Keratinocyte (primary cell): Measurements from ENCODE around the gene PSMD8. TPM values are rescaled to one million over a fixed set of nuclear protein-coding genes. Genes with fewer than 3 reads are reported as not detected.

ENCODE experiments used
- DNase-seq: peaks from one replicate; pipeline ENCODE4 v3.0.0-alpha.2; 2011; ENCODE audit warnings: low read depth, missing footprints, low spot score
- FAIRE-seq: peaks from 2 replicates; lab custom pipeline; 2011; peaks lifted over from hg19 to GRCh38; lab: Jason Lieb, UNC
- H2AFZ ChIP-seq: 2 replicates; pipeline ENCODE4 v1.6.0; 2012; ENCODE audit warnings: low read length, control low read depth, inconsistent platforms; ENCODE audit not compliant: control insufficient read depth
- H3K27ac ChIP-seq: 2 replicates; pipeline ENCODE4 v1.5.1; 2011; ENCODE audit warnings: low read length; ENCODE audit not compliant: control insufficient read depth, insufficient read depth
- H3K27me3 ChIP-seq: 3 replicates; pipeline ENCODE4 v1.6.0; 2011; ENCODE audit warnings: low read length; ENCODE audit not compliant: control insufficient read depth, insufficient read depth; ENCODE audit errors: extremely low read depth
- H3K36me3 ChIP-seq, 2 experiments: 2 replicates in 1 of 2; 3 replicates in 1 of 2; pipeline ENCODE4 v1.5.1; 2011; ENCODE audit warnings: low read length in 2 of 2, mild to moderate bottlenecking in 1 of 2; ENCODE audit not compliant: control insufficient read depth in 2 of 2, insufficient read depth in 2 of 2; ENCODE audit errors: extremely low read depth in 1 of 2
- H3K4me1 ChIP-seq: 3 replicates; pipeline ENCODE4 v1.5.1; 2011; ENCODE audit warnings: low read length; ENCODE audit not compliant: control insufficient read depth, insufficient read depth; ENCODE audit errors: extremely low read depth
- H3K4me2 ChIP-seq: 3 replicates; pipeline ENCODE4 v1.6.0; 2011; ENCODE audit warnings: low read depth, low read length; ENCODE audit not compliant: control insufficient read depth, insufficient read depth; ENCODE audit errors: extremely low read depth
- H3K4me3 ChIP-seq, 3 experiments: fragments of 200-600 bp in 1 of 3; sonication (generic) in 1 of 3; 2 replicates in 2 of 3; 3 replicates in 1 of 3; pipeline ENCODE4 v1.5.1; 2011 to 2016; ENCODE audit warnings: low read length in 3 of 3, mild to moderate bottlenecking in 3 of 3, control low read depth in 2 of 3, inconsistent platforms in 1 of 3, low read depth in 1 of 3, mixed read lengths in 1 of 3, mixed run types in 1 of 3, moderate library complexity in 1 of 3; ENCODE audit not compliant: control insufficient read depth in 2 of 3, insufficient read depth in 2 of 3; ENCODE audit errors: extremely low read depth in 1 of 3
- H3K79me2 ChIP-seq: 2 replicates; pipeline ENCODE4 v1.6.0; 2012; ENCODE audit warnings: low read length; ENCODE audit not compliant: control insufficient read depth, insufficient read depth
- H3K9ac ChIP-seq: 3 replicates; pipeline ENCODE4 v1.6.0; 2011; ENCODE audit warnings: low read length; ENCODE audit not compliant: control insufficient read depth, insufficient read depth; ENCODE audit errors: extremely low read depth
- H3K9me1 ChIP-seq: 3 replicates; pipeline ENCODE4 v1.6.0; 2011; ENCODE audit warnings: low read length; ENCODE audit not compliant: control insufficient read depth, insufficient read depth; ENCODE audit errors: extremely low read depth
- H3K9me3 ChIP-seq: 2 replicates; pipeline ENCODE4 v1.5.1; 2012; ENCODE audit warnings: low read depth, low read length; ENCODE audit not compliant: control insufficient read depth
- H4K20me1 ChIP-seq: 3 replicates; pipeline ENCODE4 v1.6.0; 2011; ENCODE audit warnings: low read length; ENCODE audit not compliant: control insufficient read depth, insufficient read depth; ENCODE audit errors: extremely low read depth
- EZH2 ChIP-seq: IDR thresholded peaks from one replicate; pipeline ENCODE4 v1.6.1; 2012; ENCODE audit warnings: inconsistent platforms, mild to moderate bottlenecking, low read length, moderate library complexity
- dilution Hi-C: fragments of 300-500 bp; cut with MboI; formaldehyde crosslinking; loops from one replicate; pipeline ENCODE4 v1.7.0; 2020; ENCODE audit warnings: low sequenced_read_pairs; ENCODE audit not compliant: extremely low pct_ligation_motif_present
- polyA plus RNA-seq, 5 experiments: library from polyadenylated mRNA; depleted of rRNA in 3 of 5; stranded (reverse) in 3 of 5; stranded (forward) in 1 of 5; unstranded in 1 of 5; fragments of >200 nt; gene quantifications; 1 replicate in 1 of 5; 2 replicates in 3 of 5; 3 replicates in 1 of 5; pipeline versions ENCODE4 v1.2.1 to v1.2.3, GENCODE V29; 2011 to 2012; ENCODE audit warnings: missing spikeins in 2 of 5, low read depth in 1 of 5, low replicate concordance in 1 of 5
- TF ChIP-seq, protein P1 (sequence below), 3 experiments: IDR thresholded peaks in 1 of 3; conservative IDR thresholded peaks in 1 of 3; optimal IDR thresholded peaks in 1 of 3; 2 replicates in 2 of 3; 3 replicates in 1 of 3; pipeline versions ENCODE3 to v1.5.1; 2011; ENCODE audit warnings: low read length in 3 of 3, mild to moderate bottlenecking in 3 of 3, moderate library complexity in 2 of 3, control low read depth in 1 of 3, inconsistent platforms in 1 of 3; ENCODE audit not compliant: insufficient read depth in 2 of 3; ENCODE audit errors: extremely low read depth in 1 of 3

PSMD8 gene
- polyA plus RNA-seq, 1 donor (not counting 4 experiments of a cell fraction or from before 2014, with no cell fraction given), result 346 TPM

- Histone ChIP-seq H3K27ac (no peak overlapping the region), H2AFZ (no peak overlapping the region), H3K4me3 (no peak overlapping the region), H3K4me1 (peaks cover 13% of the 10 kb centered on the region), H3K36me3 (peaks cover 5 to 6% of the 10 kb centered on the region in 2 experiments), H3K9me3 (no peaks in the 10 kb centered on the region), H3K27me3 (no peaks in the 10 kb centered on the region), H3K9me1 (peaks cover 2% of the 10 kb centered on the region), H3K4me2 (no peak overlapping the region), H3K79me2 (peaks cover 4% of the 10 kb centered on the region), H3K9ac (no peak overlapping the region), H4K20me1 (no peaks in the 10 kb centered on the region)
- TF ChIP-seq, protein P1, sequence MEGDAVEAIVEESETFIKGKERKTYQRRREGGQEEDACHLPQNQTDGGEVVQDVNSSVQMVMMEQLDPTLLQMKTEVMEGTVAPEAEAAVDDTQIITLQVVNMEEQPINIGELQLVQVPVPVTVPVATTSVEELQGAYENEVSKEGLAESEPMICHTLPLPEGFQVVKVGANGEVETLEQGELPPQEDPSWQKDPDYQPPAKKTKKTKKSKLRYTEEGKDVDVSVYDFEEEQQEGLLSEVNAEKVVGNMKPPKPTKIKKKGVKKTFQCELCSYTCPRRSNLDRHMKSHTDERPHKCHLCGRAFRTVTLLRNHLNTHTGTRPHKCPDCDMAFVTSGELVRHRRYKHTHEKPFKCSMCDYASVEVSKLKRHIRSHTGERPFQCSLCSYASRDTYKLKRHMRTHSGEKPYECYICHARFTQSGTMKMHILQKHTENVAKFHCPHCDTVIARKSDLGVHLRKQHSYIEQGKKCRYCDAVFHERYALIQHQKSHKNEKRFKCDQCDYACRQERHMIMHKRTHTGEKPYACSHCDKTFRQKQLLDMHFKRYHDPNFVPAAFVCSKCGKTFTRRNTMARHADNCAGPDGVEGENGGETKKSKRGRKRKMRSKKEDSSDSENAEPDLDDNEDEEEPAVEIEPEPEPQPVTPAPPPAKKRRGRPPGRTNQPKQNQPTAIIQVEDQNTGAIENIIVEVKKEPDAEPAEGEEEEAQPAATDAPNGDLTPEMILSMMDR (optimal IDR thresholded peaks at IDR 0.05 in 1 of 3, IDR thresholded peaks at IDR 0.05 in 1 of 3, conservative IDR thresholded peaks at IDR 0.05 in 1 of 3; ENCODE audit: extremely low read depth in 1 of 3, insufficient read depth in 2 of 3, low read length in 3 of 3), result no peak
- TF ChIP-seq EZH2, result no peak
- dilution Hi-C loops, result no loop called here
- no peak for FAIRE-seq
- no peak for DNase-seq
These were observed 17.6 kb downstream of the PSMD8 start for GRCh38 chr19:38391911-38392464.

- no peaks in the 10 kb centered on the region for H4K20me1 ChIP-seq
- TF ChIP-seq, protein P1 (optimal IDR thresholded peaks at IDR 0.05 in 1 of 3, IDR thresholded peaks at IDR 0.05 in 1 of 3, conservative IDR thresholded peaks at IDR 0.05 in 1 of 3; ENCODE audit: extremely low read depth in 1 of 3, insufficient read depth in 2 of 3, low read length in 3 of 3), result no peak
- TF ChIP-seq EZH2, result no peak
- no peak overlapping the region for H3K4me3 ChIP-seq
- DNase-seq, result no peak
- H3K9me1 ChIP-seq, result peaks cover 2% of the 10 kb centered on the region
- H3K27ac ChIP-seq, result no peak overlapping the region
- dilution Hi-C loops, result no loop called here
- no peaks in the 10 kb centered on the region for H3K9me3 ChIP-seq
- H3K4me2 ChIP-seq, result no peak overlapping the region
- no peak overlapping the region for H2AFZ ChIP-seq
- peaks cover 5 to 6% of the 10 kb centered on the region in 2 experiments for H3K36me3 ChIP-seq
- FAIRE-seq, result peak; percentile 41
- H3K9ac ChIP-seq, result no peak overlapping the region
- H3K79me2 ChIP-seq, result peaks cover 4% of the 10 kb centered on the region
- H3K27me3 ChIP-seq, result no peaks in the 10 kb centered on the region
- peaks cover 9% of the 10 kb centered on the region for H3K4me1 ChIP-seq
These were observed 18.4 kb downstream of the PSMD8 start for GRCh38 chr19:38392707-38393308.
